B cell (primary cell): ENCODE data around the gene NOS1AP. TPM values are rescaled to one million over a fixed set of nuclear protein-coding genes. Genes with fewer than 3 reads are reported as not detected.

Experiments used
- ATAC-seq: fragments of 200-7000 bp; cut with Tn5 transposase; one replicate; pipeline ENCODE4 v1.10.0; 2021; ENCODE audit warnings: low read depth, mild to moderate bottlenecking, moderate number of reproducible peaks, moderate library complexity
- CTCF ChIA-PET: fragments of 350-600 bp; sonication (Branson Sonifier 250); formaldehyde crosslinking; loops from one replicate; lab custom pipeline; 2021; ENCODE audit warnings: antibody characterized with exemption, inconsistent platforms; lab: Charles Lee
- POLR2A ChIA-PET: fragments of 350-600 bp; sonication (Branson Sonifier 250); formaldehyde crosslinking; loops from one replicate; lab custom pipeline; 2021; ENCODE audit warnings: antibody characterized with exemption; lab: Charles Lee
- DNase-seq: peaks from one replicate; pipeline ENCODE4 v3.0.0; 2013
- H2AFZ ChIP-seq: 2 replicates; pipeline ENCODE4 v1.6.1; 2012; ENCODE audit warnings: mild to moderate bottlenecking, low read depth, low read length; ENCODE audit not compliant: insufficient read depth, poor library complexity, severe bottlenecking
- H3K27ac ChIP-seq, 2 donors: 1 replicate in 1 of 2; 2 replicates in 1 of 2; pipeline ENCODE4 v1.5.1; 2012 to 2013; ENCODE audit warnings: low read length in 2 of 2, mild to moderate bottlenecking in 2 of 2, moderate library complexity in 1 of 2
- H3K27me3 ChIP-seq, 4 experiments: fragments of 200-600 bp in 1 of 4; sonication (generic) in 1 of 4; replicated peaks in 1 of 4; 1 replicate in 2 of 4; 2 replicates in 2 of 4; pipeline versions ENCODE4 v1.6.1 to v1.7.0; 2013 to 2016; ENCODE audit warnings: low read length in 3 of 4, mild to moderate bottlenecking in 2 of 4, mixed read lengths in 1 of 4, moderate library complexity in 1 of 4; ENCODE audit not compliant: insufficient read depth in 4 of 4, control insufficient read depth in 3 of 4; ENCODE audit errors: control extremely low read depth in 1 of 4
- H3K36me3 ChIP-seq, 2 experiments: replicated peaks in 1 of 2; 1 replicate in 1 of 2; 2 replicates in 1 of 2; pipeline versions ENCODE4 v1.6.1 to v1.7.1; 2013; ENCODE audit warnings: low read length in 1 of 2; ENCODE audit not compliant: insufficient read depth in 2 of 2, control insufficient read depth in 1 of 2; ENCODE audit errors: control extremely low read depth in 1 of 2, extremely low read depth in 1 of 2
- H3K4me1 ChIP-seq, 2 donors: fragments of 200-600 bp in 1 of 2; sonication (generic) in 1 of 2; 1 replicate in 1 of 2; 2 replicates in 1 of 2; pipeline versions ENCODE4 v1.5.1 to v1.6.1; 2013 to 2017; ENCODE audit warnings: low read length in 2 of 2; ENCODE audit not compliant: control insufficient read depth in 2 of 2, insufficient read depth in 2 of 2
- H3K4me2 ChIP-seq: replicated peaks from 2 replicates; pipeline ENCODE3; 2012; ENCODE audit warnings: mild to moderate bottlenecking, low read depth, low read length; ENCODE audit not compliant: poor library complexity, severe bottlenecking
- H3K4me3 ChIP-seq, 5 experiments: fragments of 200-600 bp in 1 of 5; sonication (generic) in 1 of 5; 1 replicate in 3 of 5; 2 replicates in 2 of 5; pipeline versions ENCODE4 v1.5.1 to v1.7.0; 2011 to 2016; ENCODE audit warnings: low read length in 4 of 5, mild to moderate bottlenecking in 4 of 5, low read depth in 2 of 5, control low read depth in 1 of 5, moderate library complexity in 1 of 5; ENCODE audit not compliant: insufficient read depth in 1 of 5; ENCODE audit errors: control extremely low read depth in 1 of 5, extremely low read depth in 1 of 5
- H3K79me2 ChIP-seq: fragments of 200-600 bp; sonication (generic); one replicate; pipeline ENCODE4 v1.6.0; 2016; ENCODE audit warnings: low read length; ENCODE audit not compliant: control insufficient read depth, insufficient read depth
- H3K9ac ChIP-seq: fragments of 200-600 bp; sonication (generic); 2 replicates; pipeline ENCODE4 v1.6.1; 2017; ENCODE audit warnings: mild to moderate bottlenecking, low read length, moderate library complexity
- H3K9me3 ChIP-seq, 3 donors: one replicate each; pipeline versions ENCODE4 v1.6.1 to v1.7.1; 2013; ENCODE audit warnings: low read length in 2 of 3; ENCODE audit not compliant: control insufficient read depth in 2 of 3, insufficient read depth in 1 of 3; ENCODE audit errors: control extremely low read depth in 1 of 3
- H4K20me1 ChIP-seq: 2 replicates; pipeline ENCODE4 v1.6.0; 2012; ENCODE audit warnings: mild to moderate bottlenecking, low read length; ENCODE audit not compliant: insufficient read depth, control insufficient read depth, poor library complexity, severe bottlenecking
- H3K27ac Mint-ChIP-seq: one replicate; pipeline ENCODE4 v1.8.0; 2021; ENCODE audit warnings: mixed read lengths
- H3K27me3 Mint-ChIP-seq: one replicate; pipeline ENCODE4 v1.8.0; 2021; ENCODE audit warnings: mixed read lengths
- H3K4me1 Mint-ChIP-seq: one replicate; pipeline ENCODE4 v1.8.0; 2021; ENCODE audit warnings: mixed read lengths
- H3K4me3 Mint-ChIP-seq: one replicate; pipeline ENCODE4 v1.8.0; 2021; ENCODE audit warnings: mixed read lengths
- H3K9me3 Mint-ChIP-seq: one replicate; pipeline ENCODE4 v1.8.0; 2022; ENCODE audit warnings: mixed read lengths; ENCODE audit not compliant: insufficient read depth
- EZH2 ChIP-seq: IDR thresholded peaks from 2 replicates; pipeline ENCODE4 v1.6.1; 2012; ENCODE audit warnings: borderline replicate concordance, low read depth, mild to moderate bottlenecking, moderate library complexity, low read length; ENCODE audit not compliant: insufficient read depth, poor library complexity, severe bottlenecking
- WGBS: methylation state at CpG from one replicate; pipeline ENCODE4 v1.1.5; 2013; ENCODE audit warnings: missing lambda C conversion rate; ENCODE audit not compliant: insufficient coverage; 5-methylcytosine and 5-hydroxymethylcytosine counted together
- intact Hi-C: fragments of 100-400 bp; cut with micrococcal nuclease; formaldehyde crosslinking; loops from one replicate; pipeline ENCODE4 v1.10.0; 2022
- polyA plus RNA-seq: library from polyadenylated mRNA; depleted of rRNA; stranded (reverse); fragments of >200 nt; gene quantifications from 2 replicates; pipeline ENCODE4 v1.2.3, GENCODE V29; 2012
- total RNA-seq, 2 donors: library from RNA; stranded (reverse); fragments of 120-200 nt in 1 of 2; gene quantifications; 1 replicate in 1 of 2; 2 replicates in 1 of 2; pipeline versions ENCODE4 v1.2.3 to v1.2.4, GENCODE V29; 2013 to 2022
- TF ChIP-seq, protein P1 (sequence below): fragments of 200-600 bp; IDR thresholded peaks from one replicate; pipeline ENCODE4 v1.8.0; 2022; ENCODE audit warnings: antibody characterized with exemption, mild to moderate bottlenecking

Gene NOS1AP
- total and polyA plus RNA-seq, 2 donors (not counting 1 experiment from before 2014, with no cell fraction given) = 0.32 TPM; not detected in 1

DNA sequence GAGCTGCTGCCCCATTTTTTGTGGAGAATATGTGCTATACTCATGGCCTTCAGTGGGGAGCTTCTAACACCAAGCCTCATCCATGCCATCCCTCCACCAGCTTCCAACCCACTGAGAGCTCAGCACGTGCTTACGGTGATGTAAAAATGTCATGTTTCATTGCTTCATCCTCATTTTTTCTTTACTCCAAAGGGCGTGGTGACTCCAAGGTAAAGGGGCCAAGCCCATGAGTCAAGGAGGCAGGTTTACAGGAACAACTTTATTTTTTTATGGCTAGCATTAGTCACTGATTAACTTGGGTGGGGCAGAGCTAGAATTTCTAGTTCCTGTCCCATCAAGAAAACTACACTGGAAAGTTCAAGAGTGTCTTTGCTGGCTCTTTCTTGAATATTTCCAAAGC lies 311.9 kb downstream of the NOS1AP start, which contains the start of gene C1orf226:
Gene C1orf226 (plus strand): TSS at position 346 of the 400 bp plus-strand sequence. CDS start 174 bp downstream, outside the sequence.
- Mint-ChIP-seq H3K4me1 (no peaks in the 10 kb centered on the region), H3K27ac (no peak within 1 kb of the TSS), H3K4me3 (no peak within 1 kb of the TSS), H3K9me3 (no peaks in the 10 kb centered on the region), H3K27me3 (no peaks in the 10 kb centered on the region)
- Histone ChIP-seq H3K4me1 (no peaks in the 10 kb centered on the region), H3K27me3 (no peaks in the 10 kb centered on the region), H3K79me2 (no peaks in the 10 kb centered on the region), H3K9me3 (no peaks in the 10 kb centered on the region), H3K4me3 (no peak within 1 kb of the TSS), H2AFZ (no peak within 1 kb of the TSS), H3K36me3 (no peaks in the 10 kb centered on the region), H4K20me1 (no peaks in the 10 kb centered on the region), H3K9ac (no peak within 1 kb of the TSS), H3K27ac (no peak within 1 kb of the TSS), H3K4me2 (no peak within 1 kb of the TSS)
- TF ChIP-seq EZH2 = no peak
- TF ChIP-seq, protein P1, sequence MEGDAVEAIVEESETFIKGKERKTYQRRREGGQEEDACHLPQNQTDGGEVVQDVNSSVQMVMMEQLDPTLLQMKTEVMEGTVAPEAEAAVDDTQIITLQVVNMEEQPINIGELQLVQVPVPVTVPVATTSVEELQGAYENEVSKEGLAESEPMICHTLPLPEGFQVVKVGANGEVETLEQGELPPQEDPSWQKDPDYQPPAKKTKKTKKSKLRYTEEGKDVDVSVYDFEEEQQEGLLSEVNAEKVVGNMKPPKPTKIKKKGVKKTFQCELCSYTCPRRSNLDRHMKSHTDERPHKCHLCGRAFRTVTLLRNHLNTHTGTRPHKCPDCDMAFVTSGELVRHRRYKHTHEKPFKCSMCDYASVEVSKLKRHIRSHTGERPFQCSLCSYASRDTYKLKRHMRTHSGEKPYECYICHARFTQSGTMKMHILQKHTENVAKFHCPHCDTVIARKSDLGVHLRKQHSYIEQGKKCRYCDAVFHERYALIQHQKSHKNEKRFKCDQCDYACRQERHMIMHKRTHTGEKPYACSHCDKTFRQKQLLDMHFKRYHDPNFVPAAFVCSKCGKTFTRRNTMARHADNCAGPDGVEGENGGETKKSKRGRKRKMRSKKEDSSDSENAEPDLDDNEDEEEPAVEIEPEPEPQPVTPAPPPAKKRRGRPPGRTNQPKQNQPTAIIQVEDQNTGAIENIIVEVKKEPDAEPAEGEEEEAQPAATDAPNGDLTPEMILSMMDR = no peak
- DNase-seq (no peak), ATAC-seq (no peak)
- WGBS = 83% methylated on average over 3 of the region's 3 CpGs
- CTCF ChIA-PET = no interaction called here
- POLR2A ChIA-PET = no interaction called here
- intact Hi-C loops = no loop called here

DNA sequence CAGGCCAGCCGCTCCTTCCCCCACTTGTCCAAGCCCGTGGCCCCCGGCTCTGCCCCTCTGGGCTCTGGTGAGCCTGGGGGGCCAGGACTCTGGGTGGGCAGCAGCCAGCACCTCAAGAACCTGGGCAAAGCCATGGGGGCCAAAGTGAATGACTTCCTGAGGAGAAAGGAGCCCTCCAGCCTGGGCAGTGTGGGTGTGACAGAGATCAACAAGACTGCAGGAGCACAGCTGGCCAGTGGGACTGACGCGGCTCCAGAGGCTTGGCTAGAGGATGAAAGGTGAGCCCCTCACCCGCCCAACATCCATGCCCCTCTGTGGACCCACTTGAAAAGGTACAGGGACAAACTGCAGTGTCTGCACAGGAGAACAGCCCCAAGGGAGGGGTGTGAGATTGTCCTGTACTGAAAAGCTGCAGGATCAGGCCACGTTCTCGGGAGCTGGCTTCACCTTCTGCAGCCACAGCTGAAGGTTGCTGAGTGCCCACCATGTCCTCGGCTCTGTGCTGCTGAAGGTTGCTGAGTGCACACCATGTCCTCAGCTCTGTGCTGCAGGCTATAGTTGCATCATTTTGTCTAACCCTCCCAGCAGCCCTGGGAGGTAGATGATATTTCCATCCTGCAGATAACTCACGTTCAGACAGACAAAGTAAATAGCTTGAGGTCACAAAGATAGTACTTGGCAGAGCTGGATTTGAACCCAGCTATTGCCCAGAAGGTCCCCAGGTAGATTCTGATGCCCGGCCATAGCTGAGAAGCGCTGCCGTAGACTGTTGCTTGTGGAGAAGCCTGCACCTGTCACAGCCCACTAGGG lies 312.7 kb downstream of the NOS1AP start:
- no peak for DNase-seq
- POLR2A ChIA-PET = no interaction called here
- 93% methylated on average over 13 of the region's 13 CpGs for WGBS

More for the DNA sequence above, 312.7 kb downstream of the NOS1AP start:
- TF ChIP-seq, protein P1 = no peak
- TF ChIP-seq EZH2 = no peak
- Histone ChIP-seq H3K9me3 (no peaks in the 10 kb centered on the region), H3K79me2 (no peaks in the 10 kb centered on the region), H3K4me2 (no peak overlapping the region), H3K4me3 (no peak overlapping the region), H3K36me3 (no peaks in the 10 kb centered on the region), H3K27me3 (no peaks in the 10 kb centered on the region), H3K9ac (no peak overlapping the region), H3K27ac (no peak overlapping the region), H2AFZ (no peak overlapping the region), H3K4me1 (no peaks in the 10 kb centered on the region), H4K20me1 (no peaks in the 10 kb centered on the region)
- Mint-ChIP-seq H3K9me3 (no peaks in the 10 kb centered on the region), H3K27me3 (peaks cover 4% of the 10 kb centered on the region), H3K4me3 (no peak overlapping the region), H3K4me1 (no peaks in the 10 kb centered on the region), H3K27ac (no peak overlapping the region)
- intact Hi-C loops = no loop called here
- ATAC-seq = no peak
- CTCF ChIA-PET = no interaction called here
